CD4-positive, alpha-beta memory T cell (primary cell): ENCODE data around the gene GABRB1. TPM values are rescaled to one million over a fixed set of nuclear protein-coding genes. Genes with fewer than 3 reads are reported as not detected.

Experiments used
- CTCF ChIA-PET: fragments of 350-600 bp; sonication (Branson Sonifier 250); formaldehyde crosslinking; loops from one replicate; lab custom pipeline; 2021; ENCODE audit warnings: inconsistent platforms; ENCODE audit not compliant: partially characterized antibody; lab: Charles Lee
- POLR2A ChIA-PET: fragments of 350-600 bp; sonication (Branson Sonifier 250); formaldehyde crosslinking; loops from one replicate; lab custom pipeline; 2021; ENCODE audit not compliant: partially characterized antibody; lab: Charles Lee
- DNase-seq, 5 donors: peaks; one replicate each; pipeline versions ENCODE4 v3.0.0 to v3.0.0-alpha.2; 2020 to 2022; ENCODE audit warnings: mixed read lengths in 1 of 5
- H3K27ac ChIP-seq: one replicate; pipeline ENCODE4 v1.7.0; 2013; ENCODE audit warnings: low read depth, low read length
- H3K27me3 ChIP-seq: 2 replicates; pipeline ENCODE4 v1.7.0; 2013; ENCODE audit warnings: mild to moderate bottlenecking, low read length, moderate library complexity; ENCODE audit not compliant: insufficient read depth
- H3K36me3 ChIP-seq: 2 replicates; pipeline ENCODE4 v1.7.0; 2013; ENCODE audit warnings: mild to moderate bottlenecking, low read length, moderate library complexity; ENCODE audit not compliant: insufficient read depth
- H3K4me1 ChIP-seq: 2 replicates; pipeline ENCODE4 v1.7.0; 2013; ENCODE audit warnings: mild to moderate bottlenecking, low read length, moderate library complexity; ENCODE audit not compliant: insufficient read depth
- H3K4me3 ChIP-seq, 2 donors: one replicate each; pipeline ENCODE4 v1.7.0; 2013; ENCODE audit warnings: low read length in 2 of 2, mild to moderate bottlenecking in 1 of 2
- H3K9me3 ChIP-seq, 2 donors: one replicate each; pipeline ENCODE4 v1.7.0; 2013; ENCODE audit warnings: low read length in 2 of 2, control low read depth in 1 of 2; ENCODE audit not compliant: control insufficient read depth in 1 of 2
- H3K27ac Mint-ChIP-seq, 7 donors: one replicate each; pipeline ENCODE4 v1.8.0; 2020 to 2021; ENCODE audit warnings: mixed read lengths in 7 of 7, mild to moderate bottlenecking in 6 of 7, inconsistent platforms in 3 of 7, moderate library complexity in 3 of 7
- H3K27me3 Mint-ChIP-seq, 2 donors: one replicate each; pipeline ENCODE4 v1.8.0; 2020 to 2021; ENCODE audit warnings: mixed read lengths in 2 of 2
- H3K36me3 Mint-ChIP-seq, 2 donors: one replicate each; pipeline ENCODE4 v1.8.0; 2020 to 2021; ENCODE audit warnings: mixed read lengths in 2 of 2, inconsistent platforms in 1 of 2, mild to moderate bottlenecking in 1 of 2
- H3K4me1 Mint-ChIP-seq, 4 donors: one replicate each; pipeline ENCODE4 v1.8.0; 2020 to 2021; ENCODE audit warnings: mixed read lengths in 4 of 4, mild to moderate bottlenecking in 1 of 4
- H3K4me3 Mint-ChIP-seq, 8 donors: one replicate each; pipeline ENCODE4 v1.8.0; 2020 to 2021; ENCODE audit warnings: mixed read lengths in 8 of 8, mild to moderate bottlenecking in 7 of 8, moderate library complexity in 6 of 8, inconsistent platforms in 3 of 8
- H3K9me3 Mint-ChIP-seq, 8 donors: one replicate each; pipeline ENCODE4 v1.8.0; 2020 to 2021; ENCODE audit warnings: mixed read lengths in 8 of 8, mild to moderate bottlenecking in 5 of 8, inconsistent platforms in 3 of 8, moderate library complexity in 1 of 8
- intact Hi-C: fragments of 100-400 bp; cut with micrococcal nuclease; formaldehyde crosslinking; loops from one replicate; pipeline ENCODE4 v1.15.1; 2023
- polyA plus RNA-seq, 2 donors: library from polyadenylated mRNA; unstranded; fragments of 300-500 nt; fragmentation: Illumina TruSeq; gene quantifications; one replicate each; pipeline ENCODE4 v1.2.3, GENCODE V29; 2021
- total RNA-seq, 2 experiments: library from RNA; stranded (reverse); gene quantifications; one replicate each; pipeline ENCODE4 v1.2.3, GENCODE V29; 2021

The GABRB1 gene
- total and polyA plus RNA-seq, 4 experiments from 2014 or later, result not detected

DNA sequence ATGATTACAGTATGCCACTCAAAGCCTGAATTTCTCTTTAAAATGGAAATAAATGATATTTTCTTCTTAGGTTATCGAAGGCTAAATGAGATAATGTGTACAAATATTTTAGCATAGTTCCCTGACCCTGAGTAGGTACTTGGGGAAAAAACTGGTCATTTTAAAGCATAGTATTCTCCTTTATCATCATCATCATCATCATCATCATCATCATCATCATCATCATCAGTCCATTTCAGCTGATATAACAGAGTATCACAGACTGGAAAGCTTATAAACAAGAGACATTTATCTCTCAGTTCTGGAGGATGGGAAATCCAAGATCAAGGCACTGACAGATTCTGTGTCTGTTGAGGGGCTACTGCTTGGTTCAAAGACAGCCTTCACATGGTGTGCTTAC, 13.9 kb downstream of the GABRB1 start:
- Mint-ChIP-seq H3K9me3 (peaks cover 0 to 2% (median 0%) of the 10 kb centered on the region in 8 donors), H3K4me3 (no peak overlapping the region), H3K27me3 (peaks cover 1 to 8% of the 10 kb centered on the region in 2 donors), H3K4me1 (no peaks in the 10 kb centered on the region), H3K36me3 (no peaks in the 10 kb centered on the region), H3K27ac (no peak overlapping the region)
- Histone ChIP-seq H3K27ac (no peak overlapping the region), H3K4me1 (no peaks in the 10 kb centered on the region), H3K4me3 (no peak overlapping the region), H3K9me3 (no peaks in the 10 kb centered on the region), H3K27me3 (no peaks in the 10 kb centered on the region), H3K36me3 (no peaks in the 10 kb centered on the region)
- DNase-seq, result no peak
- CTCF ChIA-PET, result no interaction called here
- intact Hi-C loops, result no loop called here
- POLR2A ChIA-PET, result no interaction called here

DNA sequence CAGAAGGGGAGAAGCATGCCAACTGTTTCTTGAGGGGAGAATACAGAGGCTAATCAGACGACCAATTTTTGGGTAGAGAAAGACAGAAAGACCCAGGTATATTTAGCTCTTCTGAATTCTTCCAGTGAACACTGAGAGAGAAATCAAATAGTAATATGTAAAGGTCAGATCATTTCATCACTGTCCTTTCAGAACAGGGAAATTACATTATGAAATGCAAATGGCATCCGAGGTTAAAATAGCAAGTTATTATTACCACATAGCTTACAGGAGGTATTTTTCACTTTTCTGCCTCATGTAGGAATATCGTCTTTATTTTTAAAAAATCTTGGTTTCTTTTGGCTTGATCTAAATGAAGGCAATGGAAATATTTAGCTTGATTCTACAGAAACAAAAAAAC, 18.0 kb downstream of the GABRB1 start:
- Mint-ChIP-seq H3K27ac (no peak overlapping the region), H3K4me3 (no peak overlapping the region), H3K36me3 (no peaks in the 10 kb centered on the region), H3K4me1 (no peaks in the 10 kb centered on the region), H3K9me3 (peaks cover 0 to 2% (median 0%) of the 10 kb centered on the region in 8 donors), H3K27me3 (peaks cover 7 to 11% of the 10 kb centered on the region in 2 donors)
- no peak for DNase-seq
- Histone ChIP-seq H3K4me3 (no peak overlapping the region), H3K9me3 (no peaks in the 10 kb centered on the region), H3K4me1 (no peaks in the 10 kb centered on the region), H3K27me3 (no peaks in the 10 kb centered on the region), H3K36me3 (no peaks in the 10 kb centered on the region), H3K27ac (no peak overlapping the region)
- POLR2A ChIA-PET, result no interaction called here
- intact Hi-C loops, result no loop called here
- CTCF ChIA-PET, result no interaction called here

DNA sequence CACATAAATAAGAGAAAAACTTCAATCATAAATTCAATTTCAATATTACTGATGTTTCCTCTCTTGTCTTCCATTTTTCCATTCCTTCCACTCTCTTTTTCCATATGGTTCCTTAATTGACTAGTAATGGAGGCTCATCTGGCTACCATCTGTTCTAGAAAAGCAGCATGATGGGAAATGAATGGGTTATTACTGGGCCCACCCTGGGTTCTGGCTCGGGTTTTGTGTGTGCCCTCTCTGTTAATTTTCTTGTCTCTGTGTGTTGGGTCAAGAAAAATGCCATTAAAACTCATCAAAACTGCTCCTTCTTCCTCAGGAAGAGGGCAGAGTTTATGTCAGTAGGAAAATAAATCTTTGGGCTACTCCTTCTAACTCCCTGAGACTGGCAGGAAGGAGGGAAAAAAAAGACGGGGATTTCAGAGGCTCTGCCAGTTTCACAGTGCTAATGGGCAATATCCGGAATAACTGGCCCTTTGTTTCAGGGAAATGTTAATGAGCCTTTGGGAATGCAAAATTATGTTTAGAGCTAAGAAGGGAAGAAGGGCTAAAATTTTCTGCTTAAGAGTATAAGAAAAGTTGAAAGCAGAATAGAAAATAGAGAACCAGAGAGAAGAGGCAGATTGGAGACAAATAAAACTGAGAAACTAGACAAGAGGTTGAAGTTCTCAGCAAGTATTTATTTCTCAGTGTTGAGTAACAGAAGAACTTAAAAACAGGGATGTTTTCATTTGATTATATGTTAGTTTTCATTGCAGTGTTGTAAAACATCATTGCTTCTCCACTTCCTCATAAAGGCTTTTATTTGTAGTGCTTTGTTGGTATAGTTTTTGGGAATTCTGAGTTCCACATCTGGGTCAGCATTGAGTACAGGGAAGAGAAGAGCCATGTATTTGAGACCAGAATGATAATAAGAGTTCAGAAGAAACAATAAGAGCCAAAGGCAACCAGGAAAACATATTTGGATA, 19.7 kb downstream of the GABRB1 start:
- Histone ChIP-seq H3K36me3 (no peaks in the 10 kb centered on the region), H3K4me3 (no peak overlapping the region), H3K27ac (no peak overlapping the region), H3K9me3 (no peaks in the 10 kb centered on the region), H3K27me3 (no peaks in the 10 kb centered on the region), H3K4me1 (no peaks in the 10 kb centered on the region)
- CTCF ChIA-PET, result no interaction called here
- POLR2A ChIA-PET, result no interaction called here
- Mint-ChIP-seq H3K4me1 (no peaks in the 10 kb centered on the region), H3K4me3 (no peak overlapping the region), H3K27ac (no peak overlapping the region), H3K36me3 (no peaks in the 10 kb centered on the region), H3K9me3 (peaks cover 0 to 2% (median 0%) of the 10 kb centered on the region in 8 donors), H3K27me3 (peaks cover 7 to 11% of the 10 kb centered on the region in 2 donors)
- DNase-seq, result no peak
- intact Hi-C loops, result no loop called here

DNA sequence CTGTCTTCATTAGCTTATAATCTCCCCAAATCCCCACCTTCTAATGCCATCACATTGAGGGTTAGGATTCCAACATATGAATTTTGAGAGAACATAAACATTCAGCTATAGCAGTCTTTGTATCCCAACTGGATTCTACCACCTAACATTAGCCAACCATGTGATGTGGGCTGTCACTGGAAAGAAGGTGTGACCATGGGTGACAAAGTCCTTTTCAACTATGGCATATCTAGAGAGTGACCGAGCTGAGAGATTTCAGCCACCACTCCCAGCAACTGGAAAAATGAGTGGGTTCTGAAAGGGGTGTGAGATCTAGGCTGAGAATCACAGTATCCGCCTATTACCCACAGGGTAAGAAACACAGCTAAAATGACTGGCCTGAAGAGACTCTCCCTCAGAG, 22.1 kb downstream of the GABRB1 start:
- H3K4me3 ChIP-seq, result no peak overlapping the region
- no peak overlapping the region for H3K27ac Mint-ChIP-seq
- no peaks in the 10 kb centered on the region for H3K36me3 ChIP-seq
- CTCF ChIA-PET, result no interaction called here
- POLR2A ChIA-PET, result no interaction called here
- H3K36me3 Mint-ChIP-seq, result no peaks in the 10 kb centered on the region
- H3K4me1 ChIP-seq, result no peaks in the 10 kb centered on the region
- no peaks in the 10 kb centered on the region for H3K9me3 ChIP-seq
- no peaks in the 10 kb centered on the region for H3K27me3 ChIP-seq
- H3K27ac ChIP-seq, result no peak overlapping the region
- intact Hi-C loops, result no loop called here
- peaks cover 0 to 4% (median 0%) of the 10 kb centered on the region in 8 donors for H3K9me3 Mint-ChIP-seq
- no peak overlapping the region for H3K4me3 Mint-ChIP-seq
- H3K4me1 Mint-ChIP-seq, result no peaks in the 10 kb centered on the region
- peaks cover 9 to 12% of the 10 kb centered on the region in 2 donors for H3K27me3 Mint-ChIP-seq
- no peak for DNase-seq

DNA sequence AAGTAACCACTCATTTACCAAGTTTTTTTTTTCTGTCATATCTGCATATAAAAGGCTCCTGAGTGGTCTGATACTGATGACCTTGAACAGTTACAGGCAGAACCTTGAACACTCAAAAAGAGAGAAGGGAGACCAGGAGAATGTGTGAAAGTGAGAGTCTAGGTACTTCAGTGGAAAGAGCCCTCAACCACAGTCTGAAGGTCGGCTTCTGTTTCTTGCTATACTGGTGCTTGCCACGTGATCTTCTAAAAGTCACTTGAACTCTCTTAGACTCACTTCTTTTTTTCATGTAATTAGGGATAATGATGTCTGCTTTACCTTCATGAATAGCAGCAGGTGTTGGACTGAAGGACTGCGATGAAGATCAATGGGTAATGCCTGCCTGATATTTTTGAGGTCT, 22.8 kb downstream of the GABRB1 start:
- Mint-ChIP-seq H3K9me3 (peaks cover 0 to 4% (median 0%) of the 10 kb centered on the region in 8 donors), H3K27ac (no peak overlapping the region), H3K36me3 (no peaks in the 10 kb centered on the region), H3K4me1 (no peaks in the 10 kb centered on the region), H3K4me3 (no peak overlapping the region), H3K27me3 (peaks cover 9 to 12% of the 10 kb centered on the region in 2 donors)
- DNase-seq, result no peak
- Histone ChIP-seq H3K4me1 (no peaks in the 10 kb centered on the region), H3K9me3 (no peaks in the 10 kb centered on the region), H3K27me3 (no peaks in the 10 kb centered on the region), H3K4me3 (no peak overlapping the region), H3K36me3 (no peaks in the 10 kb centered on the region), H3K27ac (no peak overlapping the region)
- CTCF ChIA-PET, result no interaction called here
- POLR2A ChIA-PET, result no interaction called here
- intact Hi-C loops, result no loop called here

DNA sequence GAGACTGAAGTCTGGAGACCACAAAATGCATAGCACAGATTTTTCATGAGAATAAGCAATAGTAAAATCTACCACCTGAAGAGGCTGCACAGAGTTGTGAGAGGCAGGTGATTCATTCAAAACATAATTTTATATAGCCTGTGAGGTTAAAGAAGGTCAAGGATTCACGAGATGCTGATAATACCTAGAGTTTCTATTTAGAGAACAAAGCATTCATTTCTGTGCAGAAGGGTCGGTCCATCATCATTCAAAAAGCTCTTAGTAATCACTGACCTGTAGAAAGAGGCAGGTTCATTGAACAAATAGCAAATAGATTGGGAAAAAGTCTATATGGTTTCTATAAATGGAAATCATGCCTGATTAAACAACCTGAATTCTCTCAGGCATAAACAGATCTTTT, 26.6 kb downstream of the GABRB1 start:
- intact Hi-C loops, result no loop called here
- no peak overlapping the region for H3K4me3 ChIP-seq
- H3K27ac ChIP-seq, result no peak overlapping the region
- ChIA-PET CTCF (no interaction called here), POLR2A (no interaction called here)
- no peaks in the 10 kb centered on the region for H3K4me1 ChIP-seq
- H3K9me3 Mint-ChIP-seq, result peaks cover 0 to 6% (median 0%) of the 10 kb centered on the region in 8 donors
- H3K36me3 Mint-ChIP-seq, result no peaks in the 10 kb centered on the region
- H3K36me3 ChIP-seq, result no peaks in the 10 kb centered on the region
- no peak overlapping the region for H3K4me3 Mint-ChIP-seq
- H3K27me3 ChIP-seq, result no peaks in the 10 kb centered on the region
- peaks cover 1 to 7% of the 10 kb centered on the region in 2 donors for H3K27me3 Mint-ChIP-seq
- no peak overlapping the region for H3K27ac Mint-ChIP-seq
- no peaks in the 10 kb centered on the region for H3K9me3 ChIP-seq
- no peak for DNase-seq
- no peaks in the 10 kb centered on the region for H3K4me1 Mint-ChIP-seq

DNA sequence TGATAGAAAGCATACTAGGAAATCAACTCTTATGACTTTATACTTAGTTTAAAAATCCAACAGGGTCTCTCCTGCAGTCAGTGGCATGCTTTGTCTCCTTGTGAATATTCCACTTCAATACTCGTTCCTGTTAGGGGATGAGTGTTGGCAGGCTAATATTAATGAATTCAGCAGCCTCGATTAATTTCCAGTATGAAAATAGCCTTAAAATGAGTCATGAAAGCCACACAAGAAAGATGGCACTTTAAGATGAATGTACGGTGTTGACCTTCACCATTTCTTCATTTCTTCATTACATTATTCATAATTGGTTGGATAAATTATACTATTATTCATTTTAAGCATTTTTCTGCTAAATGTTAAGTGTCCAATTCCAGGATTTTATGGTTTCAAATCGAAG, 29.2 kb downstream of the GABRB1 start:
- H3K27me3 ChIP-seq, result no peaks in the 10 kb centered on the region
- ChIA-PET CTCF (no interaction called here), POLR2A (no interaction called here)

More for the DNA sequence above, 29.2 kb downstream of the GABRB1 start:
- no peaks in the 10 kb centered on the region for H3K9me3 ChIP-seq
- no peak overlapping the region for H3K4me3 ChIP-seq
- intact Hi-C loops, result no loop called here
- no peaks in the 10 kb centered on the region for H3K36me3 ChIP-seq
- no peak overlapping the region for H3K27ac ChIP-seq
- H3K4me1 ChIP-seq, result no peaks in the 10 kb centered on the region
- no peaks in the 10 kb centered on the region for H3K36me3 Mint-ChIP-seq
- H3K27me3 Mint-ChIP-seq, result peaks cover 1 to 6% of the 10 kb centered on the region in 2 donors
- no peak overlapping the region for H3K27ac Mint-ChIP-seq
- no peak overlapping the region for H3K4me3 Mint-ChIP-seq
- DNase-seq, result no peak
- H3K9me3 Mint-ChIP-seq, result peaks cover 0 to 6% (median 0%) of the 10 kb centered on the region in 8 donors
- H3K4me1 Mint-ChIP-seq, result no peaks in the 10 kb centered on the region
